Epidermal melanocyte (primary cell): Measurements from ENCODE around the gene ATXN10.
"Not testable (repeated sequence)": the region's sequence is repeated elsewhere in the genome, so short reads cannot be mapped to it uniquely, and the experiment has no call there.

Experiments
- DNase-seq: peaks from one replicate; pipeline ENCODE4 v3.0.0; 2011; ENCODE audit warnings: low spot score; ENCODE audit not compliant: insufficient read length

The ATXN10 gene

GRCh38 chr22:45783690-45784089, 112.1 kb downstream of the ATXN10 start:
- no peak for DNase-seq

GRCh38 chr22:45784357-45785277, 113.0 kb downstream of the ATXN10 start:
- no peak for DNase-seq

GRCh38 chr22:45785458-45785857, 113.8 kb downstream of the ATXN10 start:
- no peak for DNase-seq

- DNase-seq: no peak
Observed at GRCh38 chr22:45786726-45787125, 115.1 kb downstream of the ATXN10 start.

- DNase-seq: no peak
Observed at GRCh38 chr22:45787759-45788158, 116.1 kb downstream of the ATXN10 start.

- no peak for DNase-seq
Observed at GRCh38 chr22:45788522-45788921, 116.9 kb downstream of the ATXN10 start.

- no peak for DNase-seq
Observed at GRCh38 chr22:45790401-45790800, 118.8 kb downstream of the ATXN10 start.

- DNase-seq: no peak
Observed at GRCh38 chr22:45793161-45793560, 121.5 kb downstream of the ATXN10 start.

- no peak for DNase-seq
Observed at GRCh38 chr22:45793892-45794291, 122.3 kb downstream of the ATXN10 start.

GRCh38 chr22:45796009-45796408, 124.4 kb downstream of the ATXN10 start:
- DNase-seq: not testable (repeated sequence)

- no peak for DNase-seq
Observed at GRCh38 chr22:45799291-45799690, 127.7 kb downstream of the ATXN10 start.

- DNase-seq: no peak
Observed at GRCh38 chr22:45802054-45802453, 130.4 kb downstream of the ATXN10 start.

- DNase-seq: no peak
Observed at GRCh38 chr22:45804319-45804985, 132.8 kb downstream of the ATXN10 start.

- DNase-seq: peak; percentile 34
Observed at GRCh38 chr22:45804986-45805325, 133.3 kb downstream of the ATXN10 start.

GRCh38 chr22:45805413-45805812, 133.8 kb downstream of the ATXN10 start:
- DNase-seq: no peak

GRCh38 chr22:45807156-45807915, 135.7 kb downstream of the ATXN10 start:
- no peak for DNase-seq

- DNase-seq: no peak
Observed at GRCh38 chr22:45812910-45813309, 141.3 kb downstream of the ATXN10 start.

GRCh38 chr22:45814198-45814597, 142.6 kb downstream of the ATXN10 start:
- DNase-seq: no peak

GRCh38 chr22:45816776-45817175, 145.1 kb downstream of the ATXN10 start:
- no peak for DNase-seq

GRCh38 chr22:45817745-45818423, 146.2 kb downstream of the ATXN10 start:
- no peak for DNase-seq

- no peak for DNase-seq
Observed at GRCh38 chr22:45818424-45819085, 146.9 kb downstream of the ATXN10 start.
